Measurements from ENCODE around the gene SLC25A23.
"Not testable (repeated sequence)": the region's sequence is repeated elsewhere in the genome, so short reads cannot be mapped to it uniquely, and the experiment has no call there.

SLC25A23 gene

DNA sequence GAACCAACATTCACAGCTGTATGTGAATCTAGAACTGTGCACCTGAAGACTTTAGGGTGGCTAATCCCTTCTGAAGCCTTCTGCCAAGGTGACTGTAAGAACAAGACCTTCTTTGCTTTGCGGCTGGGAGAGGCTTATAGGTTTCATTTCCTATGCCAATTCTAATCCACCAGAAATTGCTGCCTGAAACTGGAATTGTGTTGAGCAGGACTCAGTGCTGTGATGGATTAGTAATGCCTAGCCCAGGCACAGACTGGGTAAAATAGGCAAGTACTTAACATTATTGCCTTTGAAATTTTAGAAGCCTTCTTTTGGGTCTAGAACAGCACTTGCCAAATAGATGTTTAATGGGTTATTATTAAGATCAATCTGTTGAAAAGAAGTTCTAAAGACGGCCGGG is 11.5 kb downstream of the SLC25A23 start:
- Histone ChIP-seq H3K27me3 (ENCODE audit: control insufficient read depth, insufficient read depth, low read length) (no peaks in the 10 kb centered on the region), H3K4me1 (ENCODE audit: control insufficient read depth, insufficient read depth, low read length) (no peaks in the 10 kb centered on the region), H3K4me3 (ENCODE audit: low read length) (no peak overlapping the region), H3K9ac (ENCODE audit: low read depth, low read length) (no peak overlapping the region), H3K36me3 (ENCODE audit: insufficient read depth, low read length) (no peaks in the 10 kb centered on the region), H3K9me3 (replicated peaks; ENCODE audit: low read length) (no peaks in the 10 kb centered on the region), H3K4me2 (ENCODE audit: low read length) (no peak overlapping the region)

DNA sequence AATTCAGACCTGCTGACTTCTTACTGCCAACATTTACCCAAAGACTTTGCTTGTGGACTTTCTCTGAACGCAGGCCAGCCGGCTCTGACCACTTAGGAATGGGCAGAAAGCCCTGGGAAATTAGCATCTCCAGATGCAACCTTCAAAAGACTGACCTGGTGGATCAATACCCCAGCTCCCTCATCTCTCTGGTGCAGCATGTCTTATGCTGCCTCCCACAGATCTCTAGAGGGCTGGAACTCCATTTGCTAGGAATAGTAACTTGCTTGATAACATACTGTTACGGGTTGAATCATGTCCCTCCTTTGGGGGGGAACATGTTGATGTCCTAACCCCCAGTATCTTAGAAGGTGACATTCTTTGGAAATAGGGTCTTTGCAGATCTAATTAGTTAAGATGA is 13.1 kb downstream of the SLC25A23 start:
- no peaks in the 10 kb centered on the region for H3K27me3 ChIP-seq (ENCODE audit: control insufficient read depth, insufficient read depth, low read length)
- no peaks in the 10 kb centered on the region for H3K4me1 ChIP-seq (ENCODE audit: control insufficient read depth, insufficient read depth, low read length)
- H3K36me3 ChIP-seq (ENCODE audit: insufficient read depth, low read length): no peaks in the 10 kb centered on the region
- no peak overlapping the region for H3K9ac ChIP-seq (ENCODE audit: low read depth, low read length)
- H3K9me3 ChIP-seq (replicated peaks; ENCODE audit: low read length): no peaks in the 10 kb centered on the region
- no peak overlapping the region for H3K4me2 ChIP-seq (ENCODE audit: low read length)
- H3K4me3 ChIP-seq (ENCODE audit: low read length): no peak overlapping the region

- H3K9ac ChIP-seq (ENCODE audit: low read depth, low read length): no peak overlapping the region
These were observed 15.6 kb downstream of the SLC25A23 start for GRCh38 chr19:6443986-6444385.

GRCh38 chr19:6442087-6442688 is 17.4 kb downstream of the SLC25A23 start:
- Histone ChIP-seq H3K9me3 (replicated peaks; ENCODE audit: low read length) (no peaks in the 10 kb centered on the region), H3K36me3 (ENCODE audit: insufficient read depth, low read length) (no peaks in the 10 kb centered on the region), H3K4me3 (ENCODE audit: low read length) (no peak overlapping the region), H3K4me1 (ENCODE audit: control insufficient read depth, insufficient read depth, low read length) (no peaks in the 10 kb centered on the region), H3K9ac (ENCODE audit: low read depth, low read length) (no peak overlapping the region), H3K4me2 (ENCODE audit: low read length) (no peak overlapping the region), H3K27me3 (ENCODE audit: control insufficient read depth, insufficient read depth, low read length) (no peaks in the 10 kb centered on the region)

More at GRCh38 chr19:6443986-6444385, 15.6 kb downstream of the SLC25A23 start:
- Histone ChIP-seq H3K27me3 (ENCODE audit: control insufficient read depth, insufficient read depth, low read length) (no peaks in the 10 kb centered on the region), H3K4me3 (ENCODE audit: low read length) (no peak overlapping the region), H3K9me3 (replicated peaks; ENCODE audit: low read length) (no peaks in the 10 kb centered on the region), H3K36me3 (ENCODE audit: insufficient read depth, low read length) (no peaks in the 10 kb centered on the region), H3K4me1 (ENCODE audit: control insufficient read depth, insufficient read depth, low read length) (no peaks in the 10 kb centered on the region), H3K4me2 (ENCODE audit: low read length) (no peak overlapping the region)

DNA sequence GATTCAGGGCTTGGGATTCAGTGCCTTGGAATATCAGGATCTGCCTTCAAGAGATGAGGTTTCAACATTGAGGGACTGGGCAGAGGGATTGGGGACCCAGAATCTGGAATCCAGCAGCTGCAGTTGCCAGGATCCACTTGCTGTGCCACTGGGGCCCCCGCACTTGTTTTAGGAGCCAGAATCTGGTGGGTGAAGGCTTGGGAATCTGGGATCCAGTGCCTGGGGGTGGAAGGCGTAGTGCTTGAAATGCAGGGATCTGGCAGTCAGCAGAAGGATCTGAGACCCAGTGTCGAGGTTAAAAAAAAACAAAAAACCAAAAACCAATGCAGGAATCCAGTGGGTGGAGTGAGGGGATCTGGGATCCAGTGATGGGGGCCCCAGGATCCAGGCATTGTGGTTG is 18.7 kb downstream of the SLC25A23 start:
- Histone ChIP-seq H3K4me1 (ENCODE audit: control insufficient read depth, insufficient read depth, low read length) (no peaks in the 10 kb centered on the region), H3K9me3 (replicated peaks; ENCODE audit: low read length) (no peaks in the 10 kb centered on the region), H3K4me3 (ENCODE audit: low read length) (no peak overlapping the region), H3K36me3 (ENCODE audit: insufficient read depth, low read length) (no peaks in the 10 kb centered on the region), H3K9ac (ENCODE audit: low read depth, low read length) (no peak overlapping the region), H3K27me3 (ENCODE audit: control insufficient read depth, insufficient read depth, low read length) (no peaks in the 10 kb centered on the region), H3K4me2 (ENCODE audit: low read length) (no peak overlapping the region)

- Histone ChIP-seq H3K36me3 (ENCODE audit: insufficient read depth, low read length) (no peaks in the 10 kb centered on the region), H3K4me2 (ENCODE audit: low read length) (no peak overlapping the region), H3K27me3 (ENCODE audit: control insufficient read depth, insufficient read depth, low read length) (no peaks in the 10 kb centered on the region), H3K4me1 (ENCODE audit: control insufficient read depth, insufficient read depth, low read length) (no peaks in the 10 kb centered on the region), H3K9ac (ENCODE audit: low read depth, low read length) (no peak overlapping the region), H3K9me3 (replicated peaks; ENCODE audit: low read length) (no peaks in the 10 kb centered on the region), H3K4me3 (ENCODE audit: low read length) (no peak overlapping the region)
These were observed 19.8 kb downstream of the SLC25A23 start for GRCh38 chr19:6439743-6440142.

GRCh38 chr19:6433663-6434062 is 25.9 kb downstream of the SLC25A23 start, which contains the start of gene SLC25A41:
SLC25A41 (minus strand) TSS chr19:6433763; CDS start chr19:6433693, 70 bp downstream.
- H3K4me2 ChIP-seq (ENCODE audit: low read length): no peak within 1 kb of the TSS
- H3K4me1 ChIP-seq (ENCODE audit: control insufficient read depth, insufficient read depth, low read length): no peaks in the 10 kb centered on the region
- no peaks in the 10 kb centered on the region for H3K9me3 ChIP-seq (replicated peaks; ENCODE audit: low read length)
- H3K36me3 ChIP-seq (ENCODE audit: insufficient read depth, low read length): no peaks in the 10 kb centered on the region
- H3K4me3 ChIP-seq (ENCODE audit: low read length): no peak within 1 kb of the TSS
- H3K9ac ChIP-seq (ENCODE audit: low read depth, low read length): no peak within 1 kb of the TSS
- peaks cover 4% of the 10 kb centered on the region for H3K27me3 ChIP-seq (ENCODE audit: control insufficient read depth, insufficient read depth, low read length)

DNA sequence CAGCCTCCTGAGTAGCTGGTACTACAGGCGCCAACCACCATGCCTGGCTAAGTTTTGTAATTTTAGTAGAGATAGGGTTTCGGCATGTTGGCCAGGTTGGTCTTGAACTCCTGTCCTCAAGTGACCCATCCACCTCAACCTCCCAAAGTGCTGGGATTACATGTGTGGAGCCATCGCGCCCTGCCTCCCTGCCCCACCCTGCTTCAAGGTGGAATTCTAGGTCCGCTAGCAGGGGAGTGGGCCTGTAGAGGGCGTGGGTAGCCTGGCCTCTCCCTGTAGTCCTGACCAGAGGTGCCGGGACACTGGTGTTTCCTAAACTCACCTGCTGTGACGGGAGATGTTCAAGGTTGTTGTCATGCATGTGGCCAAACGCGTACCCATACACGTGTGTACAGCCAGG is 26.4 kb downstream of the SLC25A23 start:
- Histone ChIP-seq H3K9ac (ENCODE audit: low read depth, low read length) (no peak overlapping the region), H3K4me2 (ENCODE audit: low read length) (no peak overlapping the region), H3K4me3 (ENCODE audit: low read length) (no peak overlapping the region), H3K36me3 (ENCODE audit: insufficient read depth, low read length) (no peaks in the 10 kb centered on the region), H3K9me3 (replicated peaks; ENCODE audit: low read length) (no peaks in the 10 kb centered on the region), H3K27me3 (ENCODE audit: control insufficient read depth, insufficient read depth, low read length) (peaks cover 4% of the 10 kb centered on the region), H3K4me1 (ENCODE audit: control insufficient read depth, insufficient read depth, low read length) (no peaks in the 10 kb centered on the region)

DNA sequence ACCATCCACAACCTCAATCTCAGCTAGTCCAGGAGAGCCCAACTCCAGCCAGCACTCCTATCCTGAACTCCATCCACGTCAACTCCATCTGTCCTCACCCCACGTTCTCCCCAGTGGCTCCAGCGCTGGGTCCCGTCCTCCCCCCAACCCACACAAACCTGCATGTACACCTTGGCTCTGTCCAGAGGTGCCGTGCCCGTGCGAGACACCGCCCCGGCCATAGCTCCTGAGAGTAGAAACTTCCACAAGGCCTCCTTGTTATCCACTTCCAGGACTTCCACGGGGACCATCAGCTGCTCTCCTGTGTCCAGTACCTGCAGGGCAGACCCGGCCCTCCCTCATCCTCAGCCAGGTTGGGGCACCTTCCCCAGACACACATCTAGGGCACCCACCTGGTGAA is 27.7 kb downstream of the SLC25A23 start:
- Histone ChIP-seq H3K4me1 (ENCODE audit: control insufficient read depth, insufficient read depth, low read length) (no peaks in the 10 kb centered on the region), H3K4me3 (ENCODE audit: low read length) (no peak overlapping the region), H3K9ac (ENCODE audit: low read depth, low read length) (no peak overlapping the region), H3K4me2 (ENCODE audit: low read length) (no peak overlapping the region), H3K27me3 (ENCODE audit: control insufficient read depth, insufficient read depth, low read length) (peaks cover 4% of the 10 kb centered on the region), H3K9me3 (replicated peaks; ENCODE audit: low read length) (no peaks in the 10 kb centered on the region), H3K36me3 (ENCODE audit: insufficient read depth, low read length) (no peaks in the 10 kb centered on the region)

DNA sequence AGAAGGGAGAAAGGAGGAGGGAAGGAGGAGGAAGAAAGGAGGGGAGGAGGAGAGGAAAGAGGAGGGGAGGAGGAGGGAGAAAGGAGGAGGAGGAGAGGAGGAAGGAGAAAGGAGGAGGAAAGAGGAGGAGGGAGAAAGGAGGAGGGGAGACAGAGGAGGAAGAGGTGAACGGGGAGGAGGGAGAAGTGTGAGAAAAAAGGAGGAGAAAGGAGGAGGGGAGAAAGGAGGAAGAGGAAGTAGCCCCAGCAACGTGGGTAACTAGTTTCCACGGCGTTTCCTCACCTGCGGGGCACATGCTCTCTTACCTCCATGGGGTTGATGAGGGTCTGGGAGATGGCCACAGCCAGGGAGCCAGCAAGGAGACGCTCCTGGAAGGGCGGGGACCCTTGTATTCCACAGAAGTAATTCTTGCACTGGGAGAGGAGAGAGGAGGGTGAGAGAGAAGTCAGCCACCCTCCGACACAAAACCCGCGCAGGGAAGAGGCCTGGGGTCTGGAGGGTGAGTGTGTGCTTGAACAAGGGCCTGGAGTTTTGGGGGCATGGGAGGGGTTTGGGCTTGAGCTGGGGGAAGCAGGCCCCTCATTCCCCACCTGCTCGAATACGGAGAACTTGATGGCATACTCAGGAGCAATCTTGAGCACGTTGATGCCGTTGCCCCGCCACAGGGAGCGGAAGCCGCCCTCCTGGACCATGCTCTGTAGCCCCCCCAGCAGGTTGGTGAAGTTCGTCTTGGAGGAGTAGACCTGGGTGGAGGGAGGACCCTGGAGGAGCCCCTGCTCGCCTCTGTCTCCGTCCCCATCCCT is 30.0 kb downstream of the SLC25A23 start:
- H3K9me3 ChIP-seq (replicated peaks; ENCODE audit: low read length): no peaks in the 10 kb centered on the region
- H3K4me2 ChIP-seq (ENCODE audit: low read length): no peak overlapping the region
- H3K4me3 ChIP-seq (ENCODE audit: low read length): no peak overlapping the region
- H3K9ac ChIP-seq (ENCODE audit: low read depth, low read length): no peak overlapping the region
- H3K27me3 ChIP-seq (ENCODE audit: control insufficient read depth, insufficient read depth, low read length): peaks cover 4% of the 10 kb centered on the region
- no peaks in the 10 kb centered on the region for H3K36me3 ChIP-seq (ENCODE audit: insufficient read depth, low read length)
- H3K4me1 ChIP-seq (ENCODE audit: control insufficient read depth, insufficient read depth, low read length): peaks cover 6% of the 10 kb centered on the region

GRCh38 chr19:6428692-6429418 is 30.7 kb downstream of the SLC25A23 start:
- H3K4me1 ChIP-seq (ENCODE audit: control insufficient read depth, insufficient read depth, low read length): not testable (repeated sequence)

More at GRCh38 chr19:6428692-6429418, 30.7 kb downstream of the SLC25A23 start:
- H3K4me3 ChIP-seq (ENCODE audit: low read length); H3K9ac ChIP-seq (ENCODE audit: low read depth, low read length); H3K27me3 ChIP-seq (ENCODE audit: control insufficient read depth, insufficient read depth, low read length); H3K9me3 ChIP-seq (replicated peaks; ENCODE audit: low read length); H3K4me2 ChIP-seq (ENCODE audit: low read length); H3K36me3 ChIP-seq (ENCODE audit: insufficient read depth, low read length): not testable (repeated sequence)
